ENCODE data around the gene ATP8A2.

DNA sequence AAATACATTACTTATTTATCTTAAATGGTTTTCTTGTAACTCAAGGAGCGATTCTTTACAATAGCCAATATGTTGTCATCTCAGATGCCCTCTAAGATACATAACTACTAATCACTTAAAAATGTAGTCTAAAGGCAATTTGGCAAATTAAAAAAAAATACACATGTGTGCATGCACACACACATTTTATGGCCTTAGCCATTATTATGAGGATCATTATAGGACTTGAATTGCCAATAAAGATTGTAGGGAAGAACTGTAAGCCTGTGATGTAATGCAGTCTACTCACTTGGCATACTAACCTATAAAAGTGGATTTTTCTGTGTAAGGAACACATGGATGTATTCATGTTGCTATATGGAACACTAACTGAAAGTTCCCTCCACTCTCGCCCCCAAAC is 405.7 kb downstream of the ATP8A2 start:
- TF ChIP-seq, protein P1, sequence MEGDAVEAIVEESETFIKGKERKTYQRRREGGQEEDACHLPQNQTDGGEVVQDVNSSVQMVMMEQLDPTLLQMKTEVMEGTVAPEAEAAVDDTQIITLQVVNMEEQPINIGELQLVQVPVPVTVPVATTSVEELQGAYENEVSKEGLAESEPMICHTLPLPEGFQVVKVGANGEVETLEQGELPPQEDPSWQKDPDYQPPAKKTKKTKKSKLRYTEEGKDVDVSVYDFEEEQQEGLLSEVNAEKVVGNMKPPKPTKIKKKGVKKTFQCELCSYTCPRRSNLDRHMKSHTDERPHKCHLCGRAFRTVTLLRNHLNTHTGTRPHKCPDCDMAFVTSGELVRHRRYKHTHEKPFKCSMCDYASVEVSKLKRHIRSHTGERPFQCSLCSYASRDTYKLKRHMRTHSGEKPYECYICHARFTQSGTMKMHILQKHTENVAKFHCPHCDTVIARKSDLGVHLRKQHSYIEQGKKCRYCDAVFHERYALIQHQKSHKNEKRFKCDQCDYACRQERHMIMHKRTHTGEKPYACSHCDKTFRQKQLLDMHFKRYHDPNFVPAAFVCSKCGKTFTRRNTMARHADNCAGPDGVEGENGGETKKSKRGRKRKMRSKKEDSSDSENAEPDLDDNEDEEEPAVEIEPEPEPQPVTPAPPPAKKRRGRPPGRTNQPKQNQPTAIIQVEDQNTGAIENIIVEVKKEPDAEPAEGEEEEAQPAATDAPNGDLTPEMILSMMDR (IDR thresholded peaks at IDR 0.05): no peak
- no peak for TF ChIP-seq ZFX (IDR thresholded peaks at IDR 0.05; ENCODE audit: borderline replicate concordance)

Data from 22Rv1 (cell line).